ENCODE results near the gene CTBP2.
"Not testable (repeated sequence)": the region's sequence is repeated elsewhere in the genome, so short reads cannot be mapped to it uniquely, and the experiment has no call there.

Gene CTBP2

DNA sequence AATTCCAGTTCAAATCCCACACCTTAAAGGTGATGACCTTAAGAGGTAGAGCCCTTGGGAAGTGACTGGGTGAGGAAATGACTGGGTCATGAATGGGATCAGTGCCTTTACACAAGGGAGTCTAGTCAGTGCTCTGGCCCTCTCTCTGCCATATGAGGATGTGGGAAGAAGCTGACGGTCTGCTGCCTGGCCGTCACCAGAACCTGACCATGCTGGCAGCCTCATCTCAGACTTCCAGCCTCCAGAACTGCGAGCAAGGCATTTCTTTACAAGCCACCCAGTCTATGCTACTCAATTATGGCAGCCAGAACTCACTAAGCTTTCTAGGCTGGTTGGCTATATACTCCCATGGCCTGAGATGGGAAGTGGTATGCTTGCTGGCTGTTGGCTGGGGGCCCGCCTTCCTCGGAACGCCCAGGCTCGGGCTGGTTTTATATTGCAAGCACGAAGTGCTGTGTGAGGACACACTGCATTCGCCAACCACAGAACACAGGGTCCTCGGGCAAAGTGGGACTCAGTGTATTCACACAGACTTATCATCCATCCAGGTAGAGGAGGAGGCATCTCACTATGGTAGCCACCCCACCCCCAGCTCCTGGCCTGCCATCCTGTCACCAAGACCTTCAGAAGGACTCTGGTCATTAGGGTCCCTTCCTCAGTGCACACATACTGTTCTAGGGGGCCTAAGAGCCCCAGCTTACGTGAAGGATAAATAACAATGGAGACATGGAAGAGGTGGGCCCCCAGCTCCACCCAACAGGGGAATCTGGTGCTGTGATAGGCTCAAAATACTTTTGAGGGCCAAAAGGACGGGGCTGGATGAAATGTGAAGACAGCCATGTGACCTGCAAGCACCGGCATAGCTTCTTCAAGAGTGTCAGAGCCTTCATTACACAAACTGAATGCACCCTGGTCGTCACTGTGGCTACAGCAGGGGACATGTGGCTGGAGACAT, 169.4 kb downstream of the CTBP2 start:
- DNase-seq, result no peak

DNA sequence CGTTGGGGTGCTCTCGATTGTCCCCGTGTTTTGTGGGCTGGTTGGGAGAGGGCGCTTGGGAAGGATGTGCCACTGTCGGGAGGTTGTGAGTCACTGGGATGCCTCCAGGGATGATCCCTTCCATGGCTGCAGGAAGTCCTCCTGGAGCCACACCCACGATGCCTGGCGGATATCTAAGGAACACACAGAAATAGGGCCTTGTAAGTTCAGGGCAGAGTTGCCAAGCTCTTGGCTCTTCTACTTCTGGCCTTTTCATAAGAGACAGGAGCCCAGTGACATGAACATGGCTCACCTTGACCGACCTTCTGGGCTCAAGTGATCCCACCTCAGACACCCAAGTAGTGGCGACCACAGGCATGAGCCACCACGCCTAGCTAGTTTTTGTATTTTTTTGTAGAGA, 170.8 kb downstream of the CTBP2 start:
- DNase-seq, result no peak

DNA sequence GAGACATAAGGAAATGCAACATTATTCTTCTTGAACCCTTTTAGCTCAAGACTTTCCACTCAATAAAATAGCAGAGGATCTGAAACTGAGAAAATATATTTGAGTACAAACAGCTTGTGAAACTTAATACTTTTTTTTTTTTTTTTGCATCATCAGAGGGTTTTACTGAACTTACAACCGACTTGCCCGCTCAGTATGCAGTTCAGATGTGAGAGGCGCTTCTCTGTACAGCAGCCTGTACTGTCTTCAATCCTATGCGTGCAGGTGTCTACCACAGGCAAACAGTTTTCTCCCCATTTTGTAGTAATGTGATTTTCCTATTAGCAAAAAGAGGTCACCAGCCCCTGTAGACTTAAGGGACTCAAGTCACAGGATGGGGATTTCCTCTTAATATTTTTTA, 171.6 kb downstream of the CTBP2 start:
- not testable (repeated sequence) for DNase-seq

DNA sequence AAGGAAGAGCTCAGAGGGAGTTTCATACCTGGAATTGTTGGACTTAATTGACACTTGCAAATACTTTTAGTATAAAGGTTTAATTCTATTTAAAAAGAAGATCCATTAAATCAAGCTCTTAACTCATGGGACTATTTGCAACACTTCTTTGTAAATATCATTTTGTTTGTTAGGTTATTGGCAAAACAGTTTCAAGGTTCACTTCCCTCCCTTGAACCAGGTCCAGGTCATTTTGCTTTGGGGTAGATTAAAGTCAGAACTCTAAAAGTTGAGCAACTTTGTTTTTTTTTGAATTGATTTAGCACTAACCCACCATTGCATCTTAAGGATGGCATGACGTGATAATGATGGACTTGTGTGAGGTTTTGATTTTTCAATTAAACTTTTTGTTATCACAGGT, 172.6 kb downstream of the CTBP2 start:
- DNase-seq, result no peak

DNA sequence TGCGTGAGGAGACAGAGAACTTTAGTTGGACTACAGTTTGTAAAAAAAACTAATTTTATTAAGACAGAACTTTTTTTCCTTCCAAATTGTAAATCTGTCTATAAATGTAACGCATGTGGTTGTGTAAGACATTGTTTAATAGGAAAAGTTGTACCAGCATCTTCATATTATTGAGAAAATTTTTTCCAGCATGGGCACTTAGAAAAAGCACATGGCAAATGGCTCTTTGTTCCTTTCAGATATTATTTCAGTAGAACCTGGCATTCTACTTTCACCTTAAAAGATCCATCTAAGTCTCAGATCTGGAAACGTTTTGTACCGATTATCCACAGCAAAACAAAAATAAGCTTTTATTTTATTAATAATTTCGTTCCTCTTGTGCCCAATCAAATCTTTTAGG, 175.2 kb downstream of the CTBP2 start:
- no peak for DNase-seq

DNA sequence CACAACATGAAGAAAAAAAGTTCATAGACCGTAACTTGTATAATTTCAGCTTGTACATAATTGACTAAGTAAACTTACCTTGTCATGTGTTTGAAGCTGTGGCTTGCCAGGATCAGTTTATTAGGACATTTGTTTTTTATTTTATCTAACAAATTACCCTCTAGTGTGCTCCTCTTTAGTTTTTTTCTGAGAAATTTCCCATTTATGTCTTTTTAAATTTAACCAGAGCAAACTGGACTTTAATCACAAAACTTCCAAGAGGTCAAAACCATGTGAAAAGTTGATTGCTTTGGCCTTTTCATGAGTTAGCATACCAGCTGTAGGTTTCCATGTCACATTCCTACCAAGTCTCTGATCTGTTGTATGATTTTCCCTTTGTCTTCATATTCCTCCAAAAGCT, 176.0 kb downstream of the CTBP2 start:
- no peak for DNase-seq

DNA sequence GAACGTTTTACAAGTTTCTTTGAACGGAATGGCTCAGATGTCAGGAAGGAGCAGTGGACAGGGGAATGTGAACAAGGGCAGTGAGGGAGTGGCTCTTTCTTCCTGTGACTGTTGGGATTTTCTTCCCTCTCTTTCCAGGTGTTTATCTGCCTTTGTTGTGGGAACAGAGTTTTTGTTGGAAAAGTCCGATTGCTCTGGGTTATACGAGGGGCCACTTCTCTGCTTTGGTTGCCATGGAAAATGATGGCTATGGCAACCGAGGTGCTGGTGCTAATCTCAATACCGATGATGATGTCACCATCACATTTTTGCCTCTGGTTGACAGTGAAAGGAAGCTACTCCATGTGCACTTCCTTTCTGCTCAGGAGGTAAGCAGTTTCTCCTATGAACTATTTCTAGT, 177.0 kb downstream of the CTBP2 start:
- no peak for DNase-seq

DNA sequence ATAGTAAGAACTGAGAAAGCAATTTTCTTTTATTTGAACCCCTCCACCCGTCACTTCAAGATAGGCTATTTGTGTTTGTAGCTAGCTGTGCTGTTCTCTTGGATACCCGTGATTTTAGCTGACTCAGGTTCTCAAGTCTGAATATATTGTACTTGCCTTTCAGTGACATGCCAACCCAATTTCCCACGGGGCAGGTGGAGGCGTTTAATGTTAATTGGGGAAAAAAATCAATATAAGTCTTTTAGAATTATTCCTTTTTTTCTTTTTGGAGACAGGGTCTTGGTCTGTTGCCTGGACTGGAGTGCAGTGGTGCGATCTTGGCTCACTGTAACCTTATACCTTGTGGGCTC, 182.0 kb downstream of the CTBP2 start:
- DNase-seq, result no peak

DNA sequence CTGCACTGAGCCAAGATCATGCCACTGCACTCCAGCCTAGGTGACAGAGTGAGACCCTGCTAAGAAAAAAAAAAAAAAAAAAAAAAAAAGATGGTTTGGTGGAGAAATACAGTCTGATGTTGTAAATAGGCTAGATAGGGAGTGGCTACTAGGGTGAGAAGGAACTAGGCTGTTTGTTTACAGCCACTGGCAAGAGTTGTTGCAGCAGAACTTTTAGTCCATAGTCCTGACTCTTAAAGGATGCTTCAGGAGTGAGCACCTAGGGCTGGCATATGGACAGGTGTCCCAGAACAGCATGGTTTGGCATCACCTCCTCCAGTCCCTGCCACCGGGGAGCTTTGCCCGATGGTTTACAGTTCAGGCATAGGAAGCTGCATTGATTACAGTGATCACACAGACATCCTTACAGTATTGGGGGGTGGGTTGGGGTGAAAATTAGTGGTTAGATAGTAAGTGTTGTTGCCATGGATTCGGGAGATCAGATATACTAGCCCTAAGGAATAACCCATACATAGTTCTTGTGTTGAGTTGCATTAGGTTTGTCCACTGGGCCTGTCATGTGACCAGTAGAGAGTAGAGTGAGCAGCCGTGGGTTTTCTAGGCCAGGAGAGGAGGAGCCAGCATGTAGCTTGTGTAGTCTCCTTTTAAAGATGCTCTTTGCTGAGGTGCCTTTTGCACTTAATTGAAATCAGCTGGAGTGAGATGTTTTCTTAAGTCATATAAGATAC, 182.6 kb downstream of the CTBP2 start:
- no peak for DNase-seq

DNA sequence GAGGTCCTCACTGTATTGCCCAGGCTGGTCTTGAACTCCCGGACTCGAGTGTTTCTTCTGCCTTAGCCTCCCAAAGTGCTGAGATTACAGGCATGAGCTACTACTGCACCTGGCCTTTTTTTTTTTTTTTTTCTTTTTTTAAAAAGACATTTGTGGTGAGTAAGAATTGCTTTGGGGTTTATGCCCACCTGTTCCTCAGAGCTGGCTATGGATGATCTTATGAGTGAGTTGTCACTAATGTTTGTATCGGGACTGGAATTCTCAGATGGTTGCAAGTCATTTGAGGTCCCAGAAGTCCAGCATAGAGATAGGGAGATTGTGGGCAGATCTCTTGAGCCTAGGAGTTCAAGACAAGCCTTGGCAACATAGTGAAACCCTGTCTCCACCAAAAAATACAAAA, 183.2 kb downstream of the CTBP2 start:
- no peak for DNase-seq

DNA sequence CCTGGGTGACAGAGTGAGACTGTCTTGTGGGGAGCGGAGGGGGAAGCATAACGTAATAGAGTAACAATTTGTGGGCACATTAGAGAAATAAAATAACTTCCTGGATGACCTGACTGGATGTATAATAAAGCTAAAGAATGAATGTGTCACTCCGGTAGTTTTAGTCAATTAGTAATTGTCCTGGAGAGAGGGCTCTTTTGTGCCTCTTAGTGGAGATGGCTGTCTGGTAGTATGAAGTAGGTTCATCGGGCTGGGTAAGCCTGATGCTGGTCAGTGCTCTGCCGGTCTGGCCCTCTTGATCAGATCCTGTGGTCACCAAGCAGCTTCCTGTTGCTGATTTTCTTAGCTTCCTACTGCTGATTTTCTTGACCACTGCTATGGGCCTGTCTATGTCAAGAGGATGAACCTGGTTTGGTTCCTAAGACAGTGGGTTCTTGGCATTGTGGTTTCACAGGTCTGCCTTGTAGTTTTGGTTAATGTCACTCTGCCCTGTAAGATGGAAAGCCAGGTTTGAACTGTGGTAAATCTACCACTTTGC, 184.3 kb downstream of the CTBP2 start:
- no peak for DNase-seq

DNA sequence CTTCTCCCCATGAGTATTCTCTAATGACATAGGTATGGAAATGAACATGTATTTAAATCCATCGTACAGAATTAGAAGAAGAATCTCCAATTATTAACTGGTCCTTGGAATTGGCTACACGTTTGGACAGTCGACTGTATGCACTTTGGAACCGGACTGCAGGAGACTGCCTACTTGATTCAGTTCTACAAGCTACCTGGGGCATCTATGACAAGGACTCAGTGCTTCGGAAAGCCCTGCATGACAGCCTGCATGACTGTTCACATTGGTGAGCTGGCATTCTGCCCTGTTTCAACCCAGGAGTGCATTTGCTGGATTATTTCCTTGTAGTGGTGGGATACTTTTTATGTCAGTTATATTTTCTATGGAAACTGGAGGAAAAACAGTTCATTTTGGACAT, 186.2 kb downstream of the CTBP2 start:
- no peak for DNase-seq

DNA sequence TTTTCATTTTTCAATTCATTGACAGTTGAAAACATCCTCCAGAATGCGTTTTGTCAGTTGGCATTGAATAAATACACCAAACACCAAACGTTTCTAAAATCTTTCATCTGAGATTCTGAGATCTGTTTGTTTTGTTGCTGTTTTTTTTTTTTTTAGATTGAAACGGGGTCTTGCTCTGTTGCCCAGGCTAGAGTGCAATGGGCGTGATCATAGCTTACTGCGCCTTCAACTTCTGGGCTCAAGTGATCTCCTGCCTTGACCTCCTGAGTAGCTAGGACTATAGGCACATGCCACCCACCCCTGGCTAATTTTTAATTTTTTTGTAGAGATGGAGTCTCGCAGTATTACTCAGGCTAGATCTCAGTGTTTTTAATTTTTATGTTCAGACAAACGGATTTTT, 187.7 kb downstream of the CTBP2 start:
- no peak for DNase-seq

DNA sequence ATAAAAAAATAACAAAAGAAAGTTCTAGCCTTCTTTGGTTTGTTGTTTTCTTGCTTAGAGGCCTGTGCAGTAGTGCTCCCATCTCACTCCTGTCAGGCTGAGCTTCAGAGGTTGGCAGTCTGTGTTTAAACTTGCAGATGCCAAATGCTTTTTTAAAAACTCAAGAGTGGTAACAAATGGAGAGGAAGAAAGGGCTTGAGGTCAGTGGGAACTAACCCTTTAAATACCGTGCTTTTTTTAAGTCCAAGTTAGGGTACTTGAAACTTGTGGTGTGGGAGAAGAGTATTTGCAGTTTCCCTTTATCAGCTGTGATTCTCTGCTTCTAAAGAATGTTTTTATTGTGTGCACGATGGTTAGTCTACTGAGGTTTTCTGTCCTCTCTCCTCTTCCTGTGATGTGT, 189.1 kb downstream of the CTBP2 start:
- DNase-seq, result no peak

DNA sequence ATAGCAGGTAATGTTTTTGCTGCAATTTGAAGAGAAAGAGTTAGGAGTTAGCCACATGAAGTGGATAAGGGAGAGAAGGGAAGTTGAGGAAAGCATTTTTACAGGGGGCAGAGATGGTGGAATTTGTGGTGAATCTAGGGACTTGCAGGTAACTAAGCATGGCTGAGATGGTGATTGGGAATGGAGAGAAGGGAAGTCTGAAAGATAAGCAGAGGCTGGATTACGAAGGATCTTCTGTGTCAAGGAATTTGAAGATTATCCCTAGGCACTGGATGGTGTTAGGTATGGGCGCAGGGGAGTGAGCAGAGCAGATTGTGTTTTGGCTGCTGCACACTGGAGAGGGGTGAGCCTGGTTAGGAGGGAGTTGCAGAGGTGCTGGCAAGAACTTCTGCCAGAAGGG, 193.1 kb downstream of the CTBP2 start:
- DNase-seq, result no peak

DNA sequence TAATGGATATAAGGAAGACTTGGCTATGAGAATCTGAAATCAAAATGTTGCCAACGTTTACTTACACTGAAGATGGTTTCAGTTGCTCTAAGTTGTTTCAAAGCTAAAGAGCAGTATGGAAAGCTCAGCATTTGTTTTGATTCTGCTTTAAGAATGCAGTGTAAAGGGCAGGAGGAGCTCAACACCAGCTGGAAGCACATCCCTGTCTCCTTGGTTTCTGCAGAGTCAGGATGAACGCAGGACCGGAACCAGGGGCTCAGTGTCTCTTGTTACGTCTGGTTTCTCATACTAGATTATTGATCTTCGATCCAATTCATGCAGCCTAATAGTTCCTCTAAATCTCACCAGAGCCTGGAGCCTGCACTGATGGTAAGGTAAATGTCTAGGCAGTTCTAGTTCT, 194.4 kb downstream of the CTBP2 start:
- DNase-seq, result no peak

DNA sequence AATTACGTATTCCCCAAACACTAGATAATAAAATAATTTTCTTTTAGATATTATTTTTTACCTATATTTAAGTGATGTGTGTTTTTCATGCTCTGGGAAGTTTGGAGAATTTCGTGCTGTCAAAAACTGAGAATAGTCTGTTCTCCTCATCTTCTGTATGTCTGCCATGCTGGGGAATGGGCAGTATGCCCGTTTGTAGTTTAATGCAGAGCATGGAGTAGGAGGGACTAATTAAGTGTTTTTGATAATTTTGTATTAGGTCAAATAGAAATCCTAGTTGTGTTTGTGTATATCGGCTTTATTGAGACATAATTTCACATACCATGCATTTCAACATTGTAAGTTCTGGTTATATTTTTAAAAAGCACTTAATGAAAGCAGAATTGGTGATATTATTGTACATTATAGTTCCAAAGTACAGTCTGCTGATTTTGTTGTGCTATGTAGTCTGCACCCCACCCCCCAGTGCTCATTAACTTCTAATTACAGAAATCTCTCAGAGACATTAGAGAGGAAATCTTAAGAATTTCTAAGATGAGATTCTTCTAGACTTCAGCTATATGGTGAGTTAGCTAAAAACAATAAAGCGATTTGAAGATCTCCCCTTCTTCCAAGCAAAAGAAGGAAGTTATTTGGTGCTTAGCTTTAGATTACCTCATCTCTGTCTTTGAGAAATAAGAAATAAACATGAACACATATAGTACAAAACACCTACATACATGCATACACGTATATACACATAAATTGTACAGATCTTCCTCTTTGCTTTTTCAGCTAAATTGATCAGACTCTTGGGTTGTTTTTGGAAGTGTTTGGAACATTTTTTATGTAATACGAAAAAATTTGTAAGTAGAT, 196.3 kb downstream of the CTBP2 start:
- DNase-seq, result no peak

DNA sequence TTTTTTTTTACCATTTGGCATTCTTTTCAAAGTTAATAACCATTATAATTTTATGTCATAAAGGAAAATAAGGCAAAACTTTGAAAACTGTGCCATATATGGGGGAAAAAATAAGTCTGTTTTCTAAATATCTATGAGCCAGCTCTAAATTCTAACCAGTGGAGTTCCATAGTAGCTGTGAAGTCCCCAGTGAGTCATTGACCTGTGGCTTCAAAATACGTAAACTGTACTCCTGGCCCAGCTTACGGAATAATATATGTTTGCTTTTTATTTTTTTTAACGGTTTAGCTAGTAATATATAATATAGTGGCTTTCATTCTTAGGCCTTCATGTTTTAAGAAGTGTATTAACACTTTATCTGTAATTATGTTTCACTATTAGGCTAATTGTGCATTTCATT, 197.9 kb downstream of the CTBP2 start:
- DNase-seq, result no peak

DNA sequence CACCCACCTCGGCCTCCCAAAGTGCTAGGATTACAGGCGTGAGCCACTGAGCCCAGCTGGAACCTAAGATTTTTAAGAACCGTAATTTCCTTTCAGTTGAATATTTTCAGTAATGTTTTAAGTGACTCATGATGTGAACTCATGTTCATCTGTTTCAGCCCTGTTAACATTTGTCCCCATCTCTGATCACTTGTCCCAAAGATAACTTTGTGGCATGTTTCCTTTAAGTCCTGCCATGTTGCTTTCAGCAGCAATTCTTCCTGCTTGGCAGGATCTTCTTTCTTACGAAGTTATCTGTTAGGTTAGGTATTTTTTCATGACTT, 199.2 kb downstream of the CTBP2 start:
- no peak for DNase-seq

DNA sequence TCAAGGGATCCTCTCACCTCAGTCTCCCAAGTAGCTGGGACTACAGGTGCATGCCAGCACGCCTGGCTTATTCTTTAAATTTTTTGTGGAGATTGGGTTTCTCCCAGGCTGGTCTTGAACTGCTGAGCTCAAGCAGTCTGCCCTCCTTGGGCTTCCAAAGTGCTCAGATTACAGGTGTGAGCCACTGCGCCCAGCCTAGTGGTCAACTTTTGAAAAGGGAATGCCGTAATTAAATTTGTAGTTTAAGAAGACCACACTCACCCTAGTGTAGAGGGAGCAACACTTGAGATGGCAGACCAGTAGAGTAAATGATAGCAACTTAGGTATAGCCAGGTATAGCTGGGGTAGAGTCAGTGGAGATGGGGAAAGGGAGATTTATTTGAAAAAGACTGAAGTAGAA, 200.8 kb downstream of the CTBP2 start:
- no peak for DNase-seq

DNA sequence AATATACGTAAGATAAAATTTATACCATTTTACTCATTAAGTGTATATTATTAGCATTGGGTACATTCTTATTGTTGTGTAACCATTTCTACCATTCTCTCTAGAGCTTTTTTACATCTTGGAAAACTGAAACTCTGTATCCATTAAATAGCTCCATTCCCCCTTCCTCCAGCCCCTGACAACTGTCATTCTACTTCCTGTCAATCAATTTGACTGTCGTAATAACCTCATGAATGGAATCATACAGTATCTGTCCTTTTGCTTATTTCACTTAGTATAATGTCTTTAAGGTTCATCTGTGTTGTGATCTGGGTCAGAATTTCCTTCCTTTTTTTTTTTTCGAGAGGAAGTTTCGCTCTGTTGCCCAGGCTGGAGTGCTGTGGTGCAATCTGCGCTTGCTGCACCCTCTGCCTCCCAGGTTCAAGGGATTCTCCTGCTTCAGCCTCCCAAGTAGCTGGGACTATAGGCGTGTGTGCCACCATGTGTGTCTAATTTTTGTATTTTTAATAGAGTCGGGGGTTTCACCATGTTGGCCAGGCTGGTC, 202.9 kb downstream of the CTBP2 start:
- no peak for DNase-seq

DNA sequence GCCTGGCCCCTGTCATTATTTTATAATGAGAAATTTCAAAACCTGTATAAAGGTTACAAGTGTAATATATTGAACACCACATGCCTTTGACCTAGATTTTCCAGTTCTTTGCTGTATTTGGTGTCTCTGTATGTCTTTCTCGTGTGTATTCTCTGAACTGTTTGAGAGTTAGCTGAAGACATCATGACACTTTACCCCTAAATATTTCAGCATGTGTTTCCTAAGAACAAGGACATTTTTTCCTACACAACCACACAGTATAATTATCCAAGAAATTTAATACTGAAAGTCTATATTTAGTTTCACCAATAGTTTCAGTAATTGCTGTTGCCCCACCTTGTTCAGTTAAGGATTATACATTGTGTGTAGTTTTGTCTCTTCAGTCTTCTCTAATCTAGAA, 203.6 kb downstream of the CTBP2 start:
- DNase-seq, result no peak

DNA sequence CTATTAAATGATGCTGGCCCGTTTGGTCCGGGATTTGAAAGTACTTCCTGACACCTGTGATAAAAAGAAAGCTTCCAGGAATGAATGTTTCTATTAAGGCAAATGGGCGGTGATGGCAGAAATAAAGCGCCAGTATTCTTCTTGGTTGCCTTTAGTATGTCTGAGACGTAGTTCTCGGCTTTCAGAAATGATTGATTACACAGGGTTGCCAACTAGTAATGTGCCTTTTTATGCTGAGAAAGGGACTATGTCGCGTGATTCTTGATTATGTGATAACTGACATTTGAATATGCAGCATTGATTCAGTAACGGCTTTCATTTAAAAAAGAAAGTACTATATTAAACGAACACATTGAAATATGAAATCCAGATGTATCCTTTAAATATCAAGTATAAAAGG, 204.5 kb downstream of the CTBP2 start:
- DNase-seq, result no peak

Data from NCI-H69 (cell line).